AG08396 (cell line): Measurements from ENCODE around the gene VAV3.

Experiments used
- DNase-seq: peaks from one replicate; pipeline ENCODE4 v3.0.0; 2012; ENCODE audit warnings: low spot score, mixed read lengths

The VAV3 gene

GRCh38 chr1:107534632-107535031, 430.3 kb downstream of the VAV3 start:
- no peak for DNase-seq

GRCh38 chr1:107533436-107533835, 431.5 kb downstream of the VAV3 start:
- DNase-seq: no peak

GRCh38 chr1:107532318-107532717, 432.7 kb downstream of the VAV3 start:
- DNase-seq: no peak

GRCh38 chr1:107531065-107531908, 433.7 kb downstream of the VAV3 start:
- no peak for DNase-seq

- no peak for DNase-seq
Observed at GRCh38 chr1:107530543-107530942, 434.4 kb downstream of the VAV3 start.

GRCh38 chr1:107529511-107530149, 435.4 kb downstream of the VAV3 start:
- peak; percentile 19 for DNase-seq

GRCh38 chr1:107526524-107527198, 438.3 kb downstream of the VAV3 start:
- no peak for DNase-seq

- DNase-seq: no peak
Observed at GRCh38 chr1:107525961-107526360, 439.0 kb downstream of the VAV3 start.

GRCh38 chr1:107525145-107525544, 439.8 kb downstream of the VAV3 start:
- no peak for DNase-seq

GRCh38 chr1:107524301-107524700, 440.7 kb downstream of the VAV3 start:
- no peak for DNase-seq

GRCh38 chr1:107523736-107524135, 441.2 kb downstream of the VAV3 start:
- no peak for DNase-seq

GRCh38 chr1:107523061-107523460, 441.9 kb downstream of the VAV3 start:
- DNase-seq: no peak
